ENCODE measurements around the gene FAM110D. TPM values are rescaled to one million over a fixed set of nuclear protein-coding genes. Genes with fewer than 3 reads are reported as not detected.

FAM110D gene
- total RNA-seq, 1 donor from 2014 or later, result not detected

GRCh38 chr1:26125382-26125781, 33.5 kb upstream of the FAM110D start:
- TF ChIP-seq, protein P1, sequence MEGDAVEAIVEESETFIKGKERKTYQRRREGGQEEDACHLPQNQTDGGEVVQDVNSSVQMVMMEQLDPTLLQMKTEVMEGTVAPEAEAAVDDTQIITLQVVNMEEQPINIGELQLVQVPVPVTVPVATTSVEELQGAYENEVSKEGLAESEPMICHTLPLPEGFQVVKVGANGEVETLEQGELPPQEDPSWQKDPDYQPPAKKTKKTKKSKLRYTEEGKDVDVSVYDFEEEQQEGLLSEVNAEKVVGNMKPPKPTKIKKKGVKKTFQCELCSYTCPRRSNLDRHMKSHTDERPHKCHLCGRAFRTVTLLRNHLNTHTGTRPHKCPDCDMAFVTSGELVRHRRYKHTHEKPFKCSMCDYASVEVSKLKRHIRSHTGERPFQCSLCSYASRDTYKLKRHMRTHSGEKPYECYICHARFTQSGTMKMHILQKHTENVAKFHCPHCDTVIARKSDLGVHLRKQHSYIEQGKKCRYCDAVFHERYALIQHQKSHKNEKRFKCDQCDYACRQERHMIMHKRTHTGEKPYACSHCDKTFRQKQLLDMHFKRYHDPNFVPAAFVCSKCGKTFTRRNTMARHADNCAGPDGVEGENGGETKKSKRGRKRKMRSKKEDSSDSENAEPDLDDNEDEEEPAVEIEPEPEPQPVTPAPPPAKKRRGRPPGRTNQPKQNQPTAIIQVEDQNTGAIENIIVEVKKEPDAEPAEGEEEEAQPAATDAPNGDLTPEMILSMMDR (conservative IDR thresholded peaks at IDR 0.05; ENCODE audit: low read depth, low read length), result no peak
- no peak for DNase-seq (ENCODE audit: low read depth)
- H3K4me3 ChIP-seq (ENCODE audit: low read depth, low read length), result no peak overlapping the region

DNA sequence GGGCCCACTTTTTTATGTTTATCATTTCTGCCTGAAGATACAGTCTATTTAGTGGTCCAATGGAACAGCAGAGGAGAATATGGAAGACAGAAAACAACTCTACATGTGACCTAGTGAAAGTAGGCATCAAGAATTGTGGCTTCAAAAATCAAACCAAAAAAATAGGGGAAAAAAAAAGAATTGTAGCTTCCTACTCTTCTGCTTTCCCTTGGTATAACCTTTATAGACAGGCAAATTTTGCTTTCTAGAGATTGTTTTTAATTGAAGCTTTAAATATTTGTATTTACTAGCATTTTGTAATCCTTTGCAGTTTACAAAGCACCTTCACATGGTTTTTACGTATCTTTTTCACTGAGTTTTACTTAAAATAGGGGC, 32.9 kb upstream of the FAM110D start:
- TF ChIP-seq, protein P1 (conservative IDR thresholded peaks at IDR 0.05; ENCODE audit: low read depth, low read length), result no peak
- no peak for DNase-seq (ENCODE audit: low read depth)
- no peak overlapping the region for H3K4me3 ChIP-seq (ENCODE audit: low read depth, low read length)

GRCh38 chr1:26126321-26127084, 32.4 kb upstream of the FAM110D start:
- H3K4me3 ChIP-seq (ENCODE audit: low read depth, low read length), result no peak overlapping the region
- TF ChIP-seq, protein P1 (conservative IDR thresholded peaks at IDR 0.05; ENCODE audit: low read depth, low read length), result no peak
- no peak for DNase-seq (ENCODE audit: low read depth)

DNA sequence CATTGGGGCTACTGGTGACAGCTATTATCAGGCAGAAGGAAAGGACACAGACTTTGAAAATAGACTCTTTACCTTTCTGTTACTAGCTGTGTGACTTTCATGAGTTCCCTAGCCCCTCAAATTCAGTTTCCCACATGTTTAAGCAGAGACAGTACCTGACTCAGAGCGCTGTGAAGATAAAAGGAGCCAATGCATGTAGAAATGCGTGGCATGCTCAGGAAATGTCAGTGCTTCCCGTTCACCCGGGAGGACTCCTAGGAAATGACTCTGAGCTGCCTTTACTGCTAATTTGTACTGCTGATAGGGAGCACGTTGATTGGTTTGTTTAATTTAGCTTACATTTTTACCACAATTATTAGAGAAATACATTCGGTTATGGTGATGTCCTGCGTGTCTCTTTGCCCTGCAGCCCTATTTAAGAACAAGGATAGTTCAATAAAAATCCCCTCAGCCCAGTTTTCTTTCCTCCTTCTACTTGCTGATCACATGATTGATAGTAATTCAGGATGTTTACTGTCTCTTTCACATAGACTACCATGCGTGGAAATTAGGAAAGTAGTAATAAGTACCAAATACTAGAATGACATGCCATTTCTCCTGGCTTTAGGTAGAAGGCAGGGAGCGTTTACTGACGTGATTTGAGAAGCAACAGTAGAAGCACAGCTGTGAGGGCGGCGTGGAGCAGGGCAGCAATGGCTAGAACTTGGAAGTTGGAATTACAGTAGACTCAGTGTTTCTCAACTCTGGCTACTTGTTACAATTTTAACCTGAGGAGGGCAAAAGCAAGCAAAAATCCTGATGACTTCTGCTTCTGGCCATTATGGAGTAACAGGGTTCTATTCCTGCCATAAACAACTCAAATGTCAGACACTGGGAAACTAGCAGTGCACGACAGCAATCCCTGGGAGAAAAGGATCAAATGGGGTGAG, 31.4 kb upstream of the FAM110D start:
- TF ChIP-seq, protein P1 (conservative IDR thresholded peaks at IDR 0.05; ENCODE audit: low read depth, low read length), result no peak
- DNase-seq (ENCODE audit: low read depth), result no peak
- H3K4me3 ChIP-seq (ENCODE audit: low read depth, low read length), result no peak overlapping the region

- TF ChIP-seq, protein P1 (conservative IDR thresholded peaks at IDR 0.05; ENCODE audit: low read depth, low read length), result no peak
- H3K4me3 ChIP-seq (ENCODE audit: low read depth, low read length), result no peak overlapping the region
- no peak for DNase-seq (ENCODE audit: low read depth)
Observed at GRCh38 chr1:26129778-26130177, 29.1 kb upstream of the FAM110D start.

DNA sequence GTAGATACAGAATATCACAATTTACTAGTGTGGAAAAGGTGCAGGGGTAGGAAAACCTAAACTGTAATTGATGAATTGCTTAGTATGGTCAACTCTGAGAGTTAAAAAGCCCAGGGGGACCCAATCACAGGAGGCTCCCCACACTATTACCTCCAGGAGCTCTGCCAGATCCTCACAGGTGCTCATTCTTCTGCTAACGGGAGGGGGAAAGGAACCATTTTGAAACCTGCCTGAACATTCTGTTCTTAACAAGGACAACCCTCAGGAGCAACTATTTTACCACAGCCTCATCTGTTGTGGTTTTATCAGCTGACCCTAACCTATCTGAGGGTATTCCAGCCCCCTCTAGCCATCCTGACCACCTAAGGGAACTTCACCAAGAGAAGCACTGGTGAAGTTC, 28.2 kb upstream of the FAM110D start:
- H3K4me3 ChIP-seq (ENCODE audit: low read depth, low read length), result no peak overlapping the region
- TF ChIP-seq, protein P1 (conservative IDR thresholded peaks at IDR 0.05; ENCODE audit: low read depth, low read length), result no peak
- no peak for DNase-seq (ENCODE audit: low read depth)
